Lung (tissue), 12 donors: ENCODE measurements around the gene P2RY11. TPM values are rescaled to one million over a fixed set of nuclear protein-coding genes. Genes with fewer than 3 reads are reported as not detected.

Source experiments
- ATAC-seq: fragments of 200-7000 bp; cut with Tn5 transposase; one replicate; pipeline ENCODE4 v1.9.1; 2020; ENCODE audit warnings: moderate number of reproducible peaks; ENCODE audit not compliant: insufficient read depth, low FRiP score
- DNase-seq, 3 donors: peaks; one replicate each; pipeline ENCODE4 v3.0.0-alpha.2; 2013 to 2017
- H3K27ac ChIP-seq, 2 donors: one replicate each; pipeline ENCODE4 v1.5.1; 2013; ENCODE audit warnings: mild to moderate bottlenecking in 2 of 2, moderate library complexity in 2 of 2, control low read depth in 1 of 2, inconsistent platforms in 1 of 2, low read depth in 1 of 2, low read length in 1 of 2
- H3K27me3 ChIP-seq, 3 donors: one replicate each; pipeline ENCODE4 v1.5.1; 2013; ENCODE audit warnings: low read length in 2 of 3; ENCODE audit not compliant: control insufficient read depth in 3 of 3, insufficient read depth in 3 of 3
- H3K36me3 ChIP-seq, 4 donors: one replicate each; pipeline ENCODE4 v1.5.1; 2013; ENCODE audit warnings: low read length in 4 of 4, mild to moderate bottlenecking in 1 of 4, moderate library complexity in 1 of 4; ENCODE audit not compliant: control insufficient read depth in 4 of 4, insufficient read depth in 4 of 4
- H3K4me1 ChIP-seq, 5 donors: one replicate each; pipeline ENCODE4 v1.5.1; 2013; ENCODE audit warnings: low read length in 5 of 5, mild to moderate bottlenecking in 2 of 5, moderate library complexity in 1 of 5; ENCODE audit not compliant: control insufficient read depth in 5 of 5, insufficient read depth in 5 of 5
- H3K4me3 ChIP-seq: one replicate; pipeline ENCODE4 v1.5.1; 2013; ENCODE audit warnings: mild to moderate bottlenecking, control low read depth, moderate library complexity
- H3K9ac ChIP-seq, 2 donors: one replicate each; pipeline ENCODE4 v1.5.1; 2013; ENCODE audit warnings: low read length in 2 of 2, control low read depth in 1 of 2; ENCODE audit not compliant: insufficient read depth in 1 of 2
- H3K9me3 ChIP-seq, 4 donors: one replicate each; pipeline ENCODE4 v1.5.1; 2013; ENCODE audit warnings: low read length in 3 of 4, mild to moderate bottlenecking in 1 of 4, moderate library complexity in 1 of 4; ENCODE audit not compliant: control insufficient read depth in 4 of 4, insufficient read depth in 3 of 4
- WGBS, 2 donors: extraction: QIAGEN DNeasy Blood & Tissue Kit; methylation state at CpG; one replicate each; pipeline ENCODE4 v1.1.7; 2013; 5-methylcytosine and 5-hydroxymethylcytosine counted together
- polyA plus RNA-seq, 2 donors: library from polyadenylated mRNA; stranded (reverse); fragments of 200-250 nt; gene quantifications; one replicate each; pipeline ENCODE4 v1.2.1, GENCODE V29; 2013
- total RNA-seq, 2 donors: library from RNA; depleted of rRNA in 1 of 2; stranded (reverse); fragments of >200 nt in 1 of 2; gene quantifications; one replicate each; pipeline ENCODE4 v1.2.1, GENCODE V29; 2014 to 2021
- TF ChIP-seq, protein P1 (sequence below): IDR thresholded peaks from 2 replicates; pipeline ENCODE4 v1.5.1; 2012; ENCODE audit warnings: mild to moderate bottlenecking; ENCODE audit errors: control extremely low read depth, extremely low read depth
- donor health status: control.
- donor health status: control.
- donor health status: Bipolar disorder and iron deficiency.
- donor health status: healthy.
- donor health status: DM: yes; HTN: yes; CAD: no.

P2RY11 gene
- total and polyA plus RNA-seq, 4 donors: 3.3 to 19.0 (median 13.5) TPM

DNA sequence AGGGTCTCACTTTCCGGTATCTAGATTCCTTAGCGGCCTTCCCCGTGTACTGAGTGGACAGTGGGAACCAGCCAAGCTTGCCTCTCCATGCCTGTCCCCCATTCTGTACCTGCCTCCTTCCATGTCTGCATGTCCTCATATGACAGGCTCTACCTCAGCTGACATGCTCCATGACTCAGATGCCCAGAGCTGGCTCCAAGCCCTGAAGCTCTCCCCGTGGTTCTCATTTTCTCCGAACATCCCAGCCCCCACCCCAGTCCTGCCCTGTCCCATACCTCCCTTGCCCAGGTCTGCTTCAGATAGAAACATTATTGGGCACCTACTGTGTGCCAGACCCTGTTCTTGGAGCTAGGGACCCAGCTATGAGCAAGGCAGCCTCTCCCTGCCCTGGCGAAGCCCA, 42.4 kb upstream of the P2RY11 start:
- Histone ChIP-seq H3K9me3 (peaks cover 0 to 6% (median under 1%) of the 10 kb centered on the region in 4 donors), H3K4me1 (no peaks in the 10 kb centered on the region)

DNA sequence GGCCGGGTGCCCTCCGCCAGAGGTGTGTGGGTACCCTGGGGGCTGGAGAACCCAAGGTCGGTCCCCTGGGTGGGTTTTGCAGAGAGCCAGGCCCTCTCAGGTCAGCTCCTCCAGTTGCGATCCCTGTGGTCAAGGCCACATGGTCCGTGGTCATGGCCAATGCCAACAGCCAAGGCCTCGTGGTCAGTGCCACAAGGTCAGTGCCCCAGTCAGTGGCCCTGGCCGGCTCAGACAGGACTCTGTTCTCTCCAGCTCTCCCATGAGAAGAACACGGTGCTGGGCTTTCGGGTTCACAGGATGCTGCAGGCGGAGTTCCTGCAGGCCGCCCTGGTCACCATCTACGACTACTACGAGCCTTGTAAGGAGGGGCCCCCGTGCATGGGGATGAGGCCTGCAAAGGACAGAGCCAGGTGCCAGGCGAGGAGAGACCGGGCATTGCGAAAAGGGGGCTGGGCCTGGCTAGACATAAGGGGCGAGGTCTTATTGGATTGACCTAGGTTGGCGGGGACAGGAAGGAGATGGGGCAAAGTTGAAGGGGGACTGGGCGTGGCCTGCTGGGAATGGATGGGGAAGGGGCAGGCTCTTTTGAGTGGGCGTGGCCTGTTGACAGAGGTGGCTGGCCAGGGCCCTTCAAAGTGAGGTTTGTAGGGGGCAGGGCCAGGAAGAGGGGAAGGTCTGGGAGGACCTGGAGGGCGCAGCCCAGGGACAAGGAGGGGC, 40.6 kb upstream of the P2RY11 start:
- 73 to 76% methylated on average over 22 of the region's 22 CpGs for WGBS, 2 donors
- H3K9me3 ChIP-seq: peaks cover 0 to 6% (median 2%) of the 10 kb centered on the region in 4 donors
- no peak overlapping the region for H3K9ac ChIP-seq
- no peak overlapping the region for H3K4me3 ChIP-seq
- TF ChIP-seq, protein P1, sequence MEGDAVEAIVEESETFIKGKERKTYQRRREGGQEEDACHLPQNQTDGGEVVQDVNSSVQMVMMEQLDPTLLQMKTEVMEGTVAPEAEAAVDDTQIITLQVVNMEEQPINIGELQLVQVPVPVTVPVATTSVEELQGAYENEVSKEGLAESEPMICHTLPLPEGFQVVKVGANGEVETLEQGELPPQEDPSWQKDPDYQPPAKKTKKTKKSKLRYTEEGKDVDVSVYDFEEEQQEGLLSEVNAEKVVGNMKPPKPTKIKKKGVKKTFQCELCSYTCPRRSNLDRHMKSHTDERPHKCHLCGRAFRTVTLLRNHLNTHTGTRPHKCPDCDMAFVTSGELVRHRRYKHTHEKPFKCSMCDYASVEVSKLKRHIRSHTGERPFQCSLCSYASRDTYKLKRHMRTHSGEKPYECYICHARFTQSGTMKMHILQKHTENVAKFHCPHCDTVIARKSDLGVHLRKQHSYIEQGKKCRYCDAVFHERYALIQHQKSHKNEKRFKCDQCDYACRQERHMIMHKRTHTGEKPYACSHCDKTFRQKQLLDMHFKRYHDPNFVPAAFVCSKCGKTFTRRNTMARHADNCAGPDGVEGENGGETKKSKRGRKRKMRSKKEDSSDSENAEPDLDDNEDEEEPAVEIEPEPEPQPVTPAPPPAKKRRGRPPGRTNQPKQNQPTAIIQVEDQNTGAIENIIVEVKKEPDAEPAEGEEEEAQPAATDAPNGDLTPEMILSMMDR: no peak
- peaks cover 0 to under 1% (median 0%) of the 10 kb centered on the region in 3 donors for H3K27me3 ChIP-seq
- no peak for DNase-seq
- no peaks in the 10 kb centered on the region for H3K4me1 ChIP-seq
- no peak for ATAC-seq
- H3K36me3 ChIP-seq: no peaks in the 10 kb centered on the region
- H3K27ac ChIP-seq: no peak overlapping the region

More for the DNA sequence above, 42.4 kb upstream of the P2RY11 start:
- H3K27ac ChIP-seq: no peak overlapping the region
- 78 to 83% methylated on average over 6 of the region's 6 CpGs for WGBS, 2 donors
- peaks cover 0 to 3% (median 0%) of the 10 kb centered on the region in 3 donors for H3K27me3 ChIP-seq
- no peaks in the 10 kb centered on the region for H3K36me3 ChIP-seq
- H3K4me3 ChIP-seq: no peak overlapping the region
- TF ChIP-seq, protein P1: no peak
- ATAC-seq (no peak), DNase-seq (no peak)
- H3K9ac ChIP-seq: no peak overlapping the region

DNA sequence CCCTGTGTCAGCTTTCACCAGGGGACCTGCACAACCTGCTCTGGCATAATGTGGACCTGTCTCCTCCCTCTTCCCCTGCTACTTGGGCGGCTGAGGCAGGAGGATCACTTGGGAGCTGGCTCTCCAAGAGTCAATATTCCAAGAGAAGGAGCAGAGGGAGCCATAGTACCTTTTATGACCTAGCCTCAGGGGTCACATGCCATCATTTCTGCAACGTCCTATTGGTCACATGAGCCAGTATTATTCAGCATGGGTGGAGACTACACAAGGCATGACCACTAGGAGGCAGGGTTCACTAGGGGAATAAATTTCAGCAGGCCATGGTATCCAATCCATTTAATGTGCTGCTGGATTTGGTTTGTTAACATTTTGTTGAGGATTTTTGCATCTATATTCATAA, 37.3 kb upstream of the P2RY11 start:
- Histone ChIP-seq H3K36me3 (no peaks in the 10 kb centered on the region), H3K9me3 (peaks cover 0 to 7% (median 2%) of the 10 kb centered on the region in 4 donors), H3K27me3 (peaks cover 0 to 5% (median 0%) of the 10 kb centered on the region in 3 donors), H3K4me1 (no peaks in the 10 kb centered on the region), H3K4me3 (no peak overlapping the region), H3K27ac (no peak overlapping the region), H3K9ac (no peak overlapping the region)
- WGBS, 2 donors: 56 to 65% methylated on average over 2 of the region's 2 CpGs
- ATAC-seq (no peak), DNase-seq (no peak)
- TF ChIP-seq, protein P1: peak; percentile 7
